Stimulated activated naive B cell treated with anti-CD40 and anti-IgM and Interleukin-4, amounts not matched to agents 10 μg/mL and 1 μg/mL and 100 μg/mL, for 72 hours (primary cell): ENCODE data around the gene SDHAF4.
"Not testable (repeated sequence)": the region's sequence is repeated elsewhere in the genome, so short reads cannot be mapped to it uniquely, and the experiment has no call there.

Experiments used
- ATAC-seq, 2 donors: fragments of 150-1000 bp; cut with Tn5 transposase; replicated peaks; 2 replicates each; pipeline ENCODE4 v1.10.0; 2021; ENCODE audit warnings: moderate library complexity in 1 of 2
- DNase-seq: peaks from one replicate; pipeline ENCODE4 v3.0.0; 2021
- H3K27ac Mint-ChIP-seq: one replicate; pipeline ENCODE4 v1.8.0; 2022; ENCODE audit warnings: mild to moderate bottlenecking, mixed read lengths
- H3K27me3 Mint-ChIP-seq, 2 donors: one replicate each; pipeline ENCODE4 v1.8.0; 2022; ENCODE audit warnings: mixed read lengths in 2 of 2
- H3K36me3 Mint-ChIP-seq, 2 donors: one replicate each; pipeline ENCODE4 v1.8.0; 2022; ENCODE audit warnings: mixed read lengths in 2 of 2, mild to moderate bottlenecking in 1 of 2
- H3K4me1 Mint-ChIP-seq, 2 donors: one replicate each; pipeline ENCODE4 v1.8.0; 2022; ENCODE audit warnings: mixed read lengths in 2 of 2, mild to moderate bottlenecking in 1 of 2
- H3K4me3 Mint-ChIP-seq, 2 donors: one replicate each; pipeline ENCODE4 v1.8.0; 2022; ENCODE audit warnings: mild to moderate bottlenecking in 2 of 2, mixed read lengths in 2 of 2, moderate library complexity in 1 of 2
- H3K9me3 Mint-ChIP-seq, 2 donors: one replicate each; pipeline ENCODE4 v1.8.0; 2022; ENCODE audit warnings: mixed read lengths in 2 of 2, mild to moderate bottlenecking in 1 of 2

The SDHAF4 gene

GRCh38 chr6:70552974-70553373 is 13.8 kb upstream of the SDHAF4 start:
- H3K27me3 Mint-ChIP-seq = no peaks in the 10 kb centered on the region
- H3K4me1 Mint-ChIP-seq = peaks cover 3 to 6% of the 10 kb centered on the region in 2 donors
- peaks cover 3 to 13% of the 10 kb centered on the region in 2 donors for H3K36me3 Mint-ChIP-seq
- H3K9me3 Mint-ChIP-seq = no peaks in the 10 kb centered on the region
- no peak for ATAC-seq
- DNase-seq = no peak
- H3K4me3 Mint-ChIP-seq = no peak overlapping the region
- no peak overlapping the region for H3K27ac Mint-ChIP-seq

DNA sequence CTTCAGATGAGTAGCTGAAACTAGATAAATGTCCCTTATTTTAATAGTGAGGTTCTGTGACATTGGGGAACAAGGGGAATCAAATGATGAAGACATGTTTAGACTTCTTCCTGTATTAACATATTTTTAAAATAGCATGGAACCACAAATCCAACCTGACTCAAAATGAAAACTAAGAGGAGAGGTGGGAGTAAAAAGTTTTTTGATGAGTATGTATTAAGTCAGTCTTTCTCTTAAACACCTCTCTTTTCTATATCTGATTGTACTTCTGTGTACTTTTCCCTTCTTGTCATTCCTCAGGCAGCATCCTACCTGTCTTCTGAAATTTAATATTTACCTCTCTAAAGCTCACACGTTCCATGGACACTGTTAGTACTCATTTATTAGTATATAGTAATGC is 8.7 kb upstream of the SDHAF4 start:
- Mint-ChIP-seq H3K27me3 (no peaks in the 10 kb centered on the region), H3K9me3 (no peaks in the 10 kb centered on the region), H3K4me3 (no peak overlapping the region), H3K4me1 (peaks cover 4 to 10% of the 10 kb centered on the region in 2 donors), H3K36me3 (peaks cover 3 to 4% of the 10 kb centered on the region in 2 donors), H3K27ac (no peak overlapping the region)
- ATAC-seq (peak; percentile 25 to 46), DNase-seq (no peak)

DNA sequence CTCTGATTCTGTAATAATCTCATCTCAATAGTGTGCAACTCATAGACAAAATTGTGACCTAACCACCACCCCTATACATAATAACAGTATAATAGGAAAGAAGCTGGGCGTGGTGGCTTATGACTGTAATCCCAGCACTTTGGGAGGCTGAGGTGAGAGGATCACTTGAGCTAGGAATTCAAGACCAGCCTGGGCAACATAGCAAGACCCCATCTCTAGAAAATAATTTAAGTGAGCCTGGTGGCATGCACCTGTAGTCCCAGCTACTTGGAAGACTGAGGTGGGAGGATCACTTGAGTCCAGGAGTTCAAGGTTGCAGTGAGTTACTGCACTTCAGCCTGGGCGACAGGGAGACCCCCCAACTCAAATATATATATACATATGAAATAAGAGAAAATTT is 4.3 kb upstream of the SDHAF4 start:
- H3K9me3 Mint-ChIP-seq, ATAC-seq, DNase-seq, H3K27me3 Mint-ChIP-seq, H3K4me3 Mint-ChIP-seq, H3K36me3 Mint-ChIP-seq, H3K27ac Mint-ChIP-seq: not testable (repeated sequence)
- H3K4me1 Mint-ChIP-seq = peaks cover 9 to 18% of the 10 kb centered on the region in 2 donors

GRCh38 chr6:70563530-70563929 is 3.2 kb upstream of the SDHAF4 start:
- Mint-ChIP-seq H3K36me3 (peaks cover 0 to 2% of the 10 kb centered on the region in 2 donors), H3K27me3 (no peaks in the 10 kb centered on the region), H3K4me3 (no peak overlapping the region), H3K27ac (no peak overlapping the region), H3K4me1 (peaks cover 4 to 8% of the 10 kb centered on the region in 2 donors), H3K9me3 (no peaks in the 10 kb centered on the region)
- ATAC-seq = no peak
- DNase-seq = no peak

DNA sequence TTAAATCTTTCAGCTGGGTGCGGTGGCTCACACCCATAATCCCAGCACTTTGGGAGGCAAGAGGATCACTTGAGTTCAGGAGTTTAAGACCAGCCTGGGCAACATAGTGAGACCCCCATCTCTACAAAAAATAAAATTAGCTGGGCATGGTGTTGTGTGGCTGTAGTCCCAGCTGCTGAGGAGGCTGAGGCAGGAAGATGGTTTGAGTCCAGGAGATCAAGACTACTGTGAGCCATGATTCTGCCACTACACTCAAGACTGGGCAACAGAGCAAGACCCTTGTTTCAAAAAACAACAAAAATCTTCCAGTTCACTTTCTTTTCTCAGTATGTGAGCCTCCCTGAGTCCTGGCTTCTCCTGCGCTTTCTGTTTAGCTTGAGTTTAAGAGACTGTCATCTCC is 7.9 kb downstream of the SDHAF4 start:
- Mint-ChIP-seq H3K27me3 (no peaks in the 10 kb centered on the region), H3K36me3 (peaks cover 3 to 26% of the 10 kb centered on the region in 2 donors), H3K9me3 (no peaks in the 10 kb centered on the region), H3K4me1 (no peaks in the 10 kb centered on the region), H3K27ac (no peak overlapping the region), H3K4me3 (no peak overlapping the region)
- DNase-seq (no peak), ATAC-seq (no peak)

DNA sequence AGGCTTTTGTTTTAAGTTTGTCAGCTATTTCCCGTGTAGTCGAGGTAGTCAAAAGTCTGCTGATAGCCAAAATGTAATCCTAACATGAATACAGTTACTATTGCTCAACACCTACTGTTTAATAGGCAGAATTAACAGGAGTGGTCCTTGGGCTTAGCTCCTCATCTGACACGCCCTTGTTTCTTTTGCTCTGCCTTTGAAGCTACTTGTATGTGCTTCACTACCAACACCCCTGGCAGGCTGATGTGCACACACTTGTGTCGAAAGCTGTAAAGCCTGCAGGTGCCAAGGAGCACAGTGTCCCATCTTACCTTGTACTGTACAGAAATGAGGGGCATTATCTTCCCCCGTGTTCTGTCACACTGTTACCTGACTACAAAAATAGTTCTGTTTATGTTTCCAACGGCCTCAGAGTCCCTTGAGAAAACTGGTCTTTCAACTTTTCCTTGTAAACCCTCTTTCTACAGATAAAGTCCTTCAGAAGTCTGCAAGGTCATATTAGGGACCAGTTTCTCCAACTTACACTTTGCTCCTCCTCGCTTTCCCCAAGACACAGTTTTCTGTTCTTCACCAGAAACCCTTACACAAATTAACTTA is 9.3 kb downstream of the SDHAF4 start:
- Mint-ChIP-seq H3K4me3 (no peak overlapping the region), H3K9me3 (no peaks in the 10 kb centered on the region), H3K36me3 (peaks cover 6 to 25% of the 10 kb centered on the region in 2 donors), H3K27me3 (no peaks in the 10 kb centered on the region), H3K4me1 (no peaks in the 10 kb centered on the region), H3K27ac (no peak overlapping the region)
- ATAC-seq (no peak), DNase-seq (no peak)

- H3K4me3 Mint-ChIP-seq = no peak overlapping the region
- H3K9me3 Mint-ChIP-seq = no peaks in the 10 kb centered on the region
- no peak for ATAC-seq
- no peak for DNase-seq
- H3K36me3 Mint-ChIP-seq = peaks cover 34 to 60% of the 10 kb centered on the region in 2 donors
- H3K27me3 Mint-ChIP-seq = no peaks in the 10 kb centered on the region
- H3K27ac Mint-ChIP-seq = no peak overlapping the region
- no peaks in the 10 kb centered on the region for H3K4me1 Mint-ChIP-seq
Observed at GRCh38 chr6:70586114-70586513, 19.4 kb downstream of the SDHAF4 start.

DNA sequence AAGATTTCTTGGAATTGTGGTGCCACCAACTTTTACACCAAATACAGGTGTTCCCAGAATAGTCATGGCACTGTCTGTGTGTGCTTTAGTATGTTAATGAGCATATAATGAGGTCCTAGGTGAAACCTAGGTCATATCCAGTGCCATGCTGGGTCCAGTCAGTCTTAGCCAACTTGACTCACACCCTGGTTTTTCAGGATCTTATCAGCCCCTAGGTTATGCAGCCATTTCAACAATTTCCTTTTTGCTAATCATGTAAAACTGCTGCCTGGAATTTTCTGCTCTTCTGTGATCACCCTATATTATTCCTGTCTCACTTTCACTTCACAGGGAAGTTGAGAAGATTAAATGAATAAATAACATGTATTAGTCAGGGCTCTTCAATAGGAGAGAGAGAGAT is 23.7 kb downstream of the SDHAF4 start:
- H3K4me1 Mint-ChIP-seq = no peaks in the 10 kb centered on the region
- ATAC-seq (no peak), DNase-seq (no peak)
- peaks cover 22 to 46% of the 10 kb centered on the region in 2 donors for H3K36me3 Mint-ChIP-seq
- no peak overlapping the region for H3K27ac Mint-ChIP-seq
- H3K27me3 Mint-ChIP-seq = no peaks in the 10 kb centered on the region
- no peak overlapping the region for H3K4me3 Mint-ChIP-seq
- peaks cover 4% of the 10 kb centered on the region in 2 donors for H3K9me3 Mint-ChIP-seq

GRCh38 chr6:70592391-70593117 is 25.8 kb downstream of the SDHAF4 start:
- Mint-ChIP-seq H3K36me3 (peaks cover 15 to 34% of the 10 kb centered on the region in 2 donors), H3K9me3 (peaks cover 4% of the 10 kb centered on the region in 2 donors), H3K4me3 (no peak overlapping the region), H3K27me3 (no peaks in the 10 kb centered on the region), H3K4me1 (no peaks in the 10 kb centered on the region), H3K27ac (no peak overlapping the region)
- DNase-seq (no peak), ATAC-seq (no peak)

DNA sequence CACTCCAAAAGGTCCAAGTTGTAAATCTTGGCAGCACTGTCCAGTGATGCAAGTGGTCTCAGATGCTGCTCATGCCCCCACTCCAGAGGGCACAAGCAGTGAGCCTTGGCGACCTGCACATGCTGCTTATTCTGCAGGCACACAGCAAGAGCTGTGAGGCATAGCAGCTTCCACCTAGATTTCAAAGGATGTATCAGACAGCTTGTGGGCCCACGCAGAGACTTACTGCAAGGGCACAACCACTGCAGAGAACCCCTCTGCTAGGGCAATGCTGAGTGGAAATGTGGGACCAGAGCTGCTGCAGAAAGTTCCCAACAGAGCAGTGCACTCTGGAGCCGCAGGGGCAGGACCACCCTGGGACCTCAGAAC is 26.4 kb downstream of the SDHAF4 start:
- no peak for ATAC-seq
- H3K9me3 Mint-ChIP-seq = peaks cover 4% of the 10 kb centered on the region in 2 donors
- DNase-seq = no peak
- H3K4me1 Mint-ChIP-seq = no peaks in the 10 kb centered on the region
- H3K27ac Mint-ChIP-seq = no peak overlapping the region
- peaks cover 15 to 34% of the 10 kb centered on the region in 2 donors for H3K36me3 Mint-ChIP-seq
- H3K4me3 Mint-ChIP-seq = no peak overlapping the region
- H3K27me3 Mint-ChIP-seq = no peaks in the 10 kb centered on the region

DNA sequence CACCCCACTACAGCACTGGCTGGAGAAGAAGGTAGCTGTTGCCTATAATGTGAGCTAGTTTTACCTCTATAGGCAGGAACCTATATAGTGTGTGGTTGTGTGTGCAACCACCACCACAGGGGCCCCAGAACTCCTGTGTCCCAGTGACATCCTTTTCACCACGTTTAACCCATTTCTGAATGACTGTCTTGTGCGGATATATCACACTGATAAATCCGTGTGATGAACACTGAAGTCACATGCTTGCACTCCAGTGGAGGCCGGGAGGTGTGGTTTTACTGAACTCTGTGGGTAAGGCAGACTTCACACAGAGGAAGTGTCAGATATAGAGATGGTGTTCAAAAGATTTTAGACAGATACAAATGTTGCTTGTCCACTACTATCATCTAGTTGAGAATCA is 32.5 kb downstream of the SDHAF4 start:
- Mint-ChIP-seq H3K4me1 (no peaks in the 10 kb centered on the region), H3K27ac (no peak overlapping the region), H3K9me3 (peaks cover 5% of the 10 kb centered on the region in 2 donors), H3K4me3 (no peak overlapping the region), H3K27me3 (peaks cover 4 to 6% of the 10 kb centered on the region in 2 donors), H3K36me3 (peaks cover 7 to 12% of the 10 kb centered on the region in 2 donors)
- DNase-seq = no peak
- ATAC-seq = no peak

DNA sequence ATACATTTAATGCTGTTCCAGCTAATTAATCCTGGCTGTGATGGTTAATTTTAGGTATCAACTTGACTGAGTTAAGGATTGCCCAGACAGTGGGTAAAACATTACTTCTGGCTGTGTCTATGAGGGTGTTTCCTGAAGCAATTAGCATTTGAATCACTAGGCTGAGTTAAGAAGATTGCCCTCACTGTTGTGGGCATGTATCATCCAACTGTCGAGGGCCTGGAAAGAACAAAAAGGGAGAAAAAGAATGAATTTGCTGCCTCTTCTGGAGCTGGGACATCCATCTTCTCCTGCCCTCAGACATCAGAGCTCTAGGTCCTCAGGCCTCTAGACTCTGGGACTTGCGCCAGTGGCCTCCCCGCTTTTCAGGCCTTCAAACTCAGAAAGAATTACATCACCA is 34.3 kb downstream of the SDHAF4 start:
- H3K4me3 Mint-ChIP-seq = no peak overlapping the region
- DNase-seq (no peak), ATAC-seq (no peak)
- H3K36me3 Mint-ChIP-seq = peaks cover 8 to 13% of the 10 kb centered on the region in 2 donors
- peaks cover 10 to 11% of the 10 kb centered on the region in 2 donors for H3K9me3 Mint-ChIP-seq
- no peak overlapping the region for H3K27ac Mint-ChIP-seq
- H3K27me3 Mint-ChIP-seq = peaks cover 6 to 11% of the 10 kb centered on the region in 2 donors
- no peaks in the 10 kb centered on the region for H3K4me1 Mint-ChIP-seq

- DNase-seq = no peak
- Mint-ChIP-seq H3K4me1 (no peaks in the 10 kb centered on the region), H3K27ac (no peak overlapping the region), H3K27me3 (peaks cover 10 to 11% of the 10 kb centered on the region in 2 donors), H3K4me3 (no peak overlapping the region), H3K9me3 (peaks cover 10 to 11% of the 10 kb centered on the region in 2 donors), H3K36me3 (peaks cover 8 to 13% of the 10 kb centered on the region in 2 donors)
- no peak for ATAC-seq
Observed at GRCh38 chr6:70604254-70604653, 37.5 kb downstream of the SDHAF4 start.

- DNase-seq, H3K4me3 Mint-ChIP-seq, H3K4me1 Mint-ChIP-seq, ATAC-seq, H3K27ac Mint-ChIP-seq: not testable (repeated sequence)
- Mint-ChIP-seq H3K36me3 (peaks cover 8 to 13% of the 10 kb centered on the region in 2 donors), H3K9me3 (peaks cover 10 to 11% of the 10 kb centered on the region in 2 donors), H3K27me3 (peaks cover 15 to 18% of the 10 kb centered on the region in 2 donors)
Observed at GRCh38 chr6:70607371-70607770, 40.6 kb downstream of the SDHAF4 start.

GRCh38 chr6:70609181-70609580 is 42.5 kb downstream of the SDHAF4 start:
- not testable (repeated sequence) for H3K27ac Mint-ChIP-seq, ATAC-seq, H3K9me3 Mint-ChIP-seq, DNase-seq, H3K36me3 Mint-ChIP-seq, H3K4me1 Mint-ChIP-seq, H3K4me3 Mint-ChIP-seq
- H3K27me3 Mint-ChIP-seq = peaks cover 10 to 12% of the 10 kb centered on the region in 2 donors
